ENCODE results near the gene CHAD.

CHAD gene

DNA sequence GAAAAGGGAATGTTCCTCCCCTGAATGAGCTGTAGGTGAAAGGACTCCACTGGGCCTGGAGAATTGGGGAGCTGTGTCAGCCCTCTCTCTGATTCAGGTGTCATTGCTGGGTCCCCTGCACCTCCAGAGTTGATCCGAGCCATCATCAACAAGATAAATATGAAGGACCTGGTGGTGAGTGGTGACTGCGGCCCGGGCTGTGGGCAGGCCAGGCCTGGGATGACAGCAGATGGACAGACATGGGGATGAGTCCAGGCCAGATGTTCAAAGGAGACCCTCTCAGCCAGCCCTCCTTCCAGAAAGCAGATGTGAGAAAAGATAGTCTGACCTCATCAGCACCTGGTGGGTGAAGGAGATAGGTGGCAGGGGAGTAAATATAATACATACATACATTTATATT lies 4.6 kb downstream of the CHAD start:
- no peak overlapping the region for H3K27ac ChIP-seq (ENCODE audit: low read length)
- no peaks in the 10 kb centered on the region for H3K36me3 ChIP-seq (replicated peaks; ENCODE audit: insufficient read depth, low read length)
- DNase-seq: no peak
- H3K4me2 ChIP-seq (ENCODE audit: low read depth, low read length): no peak overlapping the region
- TF ChIP-seq CTCF (IDR thresholded peaks at IDR 0.05; ENCODE audit: low read length) (no peak), EZH2phosphoT487 (IDR thresholded peaks at IDR 0.05; ENCODE audit: low read length) (no peak), EZH2 (optimal IDR thresholded peaks at IDR 0.05; ENCODE audit: low read depth, low read length) (no peak)
- H3K4me1 ChIP-seq (ENCODE audit: low read length): no peaks in the 10 kb centered on the region
- no peaks in the 10 kb centered on the region for H3K27me3 ChIP-seq (replicated peaks; ENCODE audit: insufficient read depth, low read length)
- H3F3A ChIP-seq (ENCODE audit: insufficient read depth, low read length): no peaks in the 10 kb centered on the region
- H4K20me1 ChIP-seq (ENCODE audit: insufficient read depth, low read length): no peaks in the 10 kb centered on the region
- no peak overlapping the region for H3K4me3 ChIP-seq (ENCODE audit: low read length)
- no peak overlapping the region for H2AFZ ChIP-seq (ENCODE audit: low read length)
- no peaks in the 10 kb centered on the region for H3K9me3 ChIP-seq (replicated peaks; ENCODE audit: insufficient read depth, low read length)
- no peak overlapping the region for H3K9ac ChIP-seq (ENCODE audit: low read length)
- no peaks in the 10 kb centered on the region for H3K9me2 ChIP-seq (replicated peaks; ENCODE audit: insufficient read depth, low read length)
- no peaks in the 10 kb centered on the region for H3K79me2 ChIP-seq (ENCODE audit: low read length)

GRCh38 chr17:50462446-50462845 lies 6.2 kb downstream of the CHAD start:
- Histone ChIP-seq H3K27ac (ENCODE audit: low read length) (no peak overlapping the region), H3K4me1 (ENCODE audit: low read length) (no peaks in the 10 kb centered on the region), H3K27me3 (replicated peaks; ENCODE audit: insufficient read depth, low read length) (no peaks in the 10 kb centered on the region), H3K9me2 (replicated peaks; ENCODE audit: insufficient read depth, low read length) (no peaks in the 10 kb centered on the region), H3K9me3 (replicated peaks; ENCODE audit: insufficient read depth, low read length) (no peaks in the 10 kb centered on the region), H3K4me2 (ENCODE audit: low read depth, low read length) (no peak overlapping the region), H3K9ac (ENCODE audit: low read length) (no peak overlapping the region), H3K4me3 (ENCODE audit: low read length) (no peak overlapping the region), H3K79me2 (ENCODE audit: low read length) (no peaks in the 10 kb centered on the region), H4K20me1 (ENCODE audit: insufficient read depth, low read length) (no peaks in the 10 kb centered on the region), H3K36me3 (replicated peaks; ENCODE audit: insufficient read depth, low read length) (no peaks in the 10 kb centered on the region), H3F3A (ENCODE audit: insufficient read depth, low read length) (no peaks in the 10 kb centered on the region), H2AFZ (ENCODE audit: low read length) (no peak overlapping the region)
- no peak for DNase-seq
- TF ChIP-seq EZH2 (optimal IDR thresholded peaks at IDR 0.05; ENCODE audit: low read depth, low read length) (no peak), CTCF (IDR thresholded peaks at IDR 0.05; ENCODE audit: low read length) (no peak), EZH2phosphoT487 (IDR thresholded peaks at IDR 0.05; ENCODE audit: low read length) (no peak)

DNA sequence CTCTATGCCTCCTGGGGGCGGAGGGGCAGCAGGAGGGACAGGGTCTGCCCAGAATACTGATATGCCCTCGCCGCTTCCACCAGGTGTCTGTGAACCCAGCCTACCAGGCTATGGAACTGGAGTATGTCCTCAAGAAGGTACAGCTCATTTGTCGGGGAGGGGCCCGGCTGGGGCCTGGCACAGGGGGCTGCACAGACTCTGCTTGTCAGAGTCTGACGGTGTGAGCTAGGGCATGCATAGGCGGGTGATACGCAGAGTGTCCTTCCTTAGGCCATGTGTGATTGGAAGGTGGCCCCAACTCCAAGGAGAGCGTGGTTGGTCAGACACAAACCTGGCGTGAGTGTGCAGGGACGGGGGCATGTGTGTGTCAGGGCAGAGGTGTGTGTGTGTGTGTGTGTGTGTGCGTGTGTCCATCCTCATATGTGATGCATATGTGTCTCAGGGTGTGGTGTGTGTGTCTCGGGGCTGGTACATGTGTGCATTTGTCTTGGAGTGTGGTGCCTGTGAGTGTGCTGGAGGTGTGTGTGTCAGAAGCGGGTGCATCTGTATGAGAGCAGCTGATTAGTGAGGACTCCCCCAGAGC lies 7.0 kb downstream of the CHAD start:
- no peak for TF ChIP-seq EZH2 (optimal IDR thresholded peaks at IDR 0.05; ENCODE audit: low read depth, low read length)
- TF ChIP-seq CTCF (IDR thresholded peaks at IDR 0.05; ENCODE audit: low read length): no peak
- TF ChIP-seq EZH2phosphoT487 (IDR thresholded peaks at IDR 0.05; ENCODE audit: low read length): no peak
- H3K9ac ChIP-seq (ENCODE audit: low read length): no peak overlapping the region
- no peak overlapping the region for H3K4me3 ChIP-seq (ENCODE audit: low read length)
- no peak for DNase-seq
- no peak overlapping the region for H3K27ac ChIP-seq (ENCODE audit: low read length)
- H4K20me1 ChIP-seq (ENCODE audit: insufficient read depth, low read length): no peaks in the 10 kb centered on the region
- H3K9me3 ChIP-seq (replicated peaks; ENCODE audit: insufficient read depth, low read length): no peaks in the 10 kb centered on the region
- H3K79me2 ChIP-seq (ENCODE audit: low read length): no peaks in the 10 kb centered on the region
- no peak overlapping the region for H3K4me2 ChIP-seq (ENCODE audit: low read depth, low read length)
- no peaks in the 10 kb centered on the region for H3K9me2 ChIP-seq (replicated peaks; ENCODE audit: insufficient read depth, low read length)
- H3F3A ChIP-seq (ENCODE audit: insufficient read depth, low read length): no peaks in the 10 kb centered on the region
- H3K27me3 ChIP-seq (replicated peaks; ENCODE audit: insufficient read depth, low read length): no peaks in the 10 kb centered on the region
- H3K36me3 ChIP-seq (replicated peaks; ENCODE audit: insufficient read depth, low read length): no peaks in the 10 kb centered on the region
- no peaks in the 10 kb centered on the region for H3K4me1 ChIP-seq (ENCODE audit: low read length)
- no peak overlapping the region for H2AFZ ChIP-seq (ENCODE audit: low read length)
